Measurements from ENCODE around the gene LGR6.
"Not testable (repeated sequence)": the region's sequence is repeated elsewhere in the genome, so short reads cannot be mapped to it uniquely, and the experiment has no call there.

LGR6 gene

GRCh38 chr1:202223121-202223860, 29.7 kb downstream of the LGR6 start:
- DNase-seq = no peak

GRCh38 chr1:202224453-202224852, 30.9 kb downstream of the LGR6 start:
- no peak for DNase-seq

- DNase-seq = no peak
These were observed 31.5 kb downstream of the LGR6 start for GRCh38 chr1:202225131-202225530.

- DNase-seq = no peak
These were observed 33.6 kb downstream of the LGR6 start for GRCh38 chr1:202227053-202227672.

- no peak for DNase-seq
These were observed 34.4 kb downstream of the LGR6 start for GRCh38 chr1:202227997-202228401.

GRCh38 chr1:202228484-202229122, 35.0 kb downstream of the LGR6 start:
- DNase-seq = no peak

- DNase-seq = no peak
These were observed 35.8 kb downstream of the LGR6 start for GRCh38 chr1:202229376-202229775.

- no peak for DNase-seq
These were observed 36.7 kb downstream of the LGR6 start for GRCh38 chr1:202230061-202230938.

- no peak for DNase-seq
These were observed 37.5 kb downstream of the LGR6 start for GRCh38 chr1:202230939-202231645.

GRCh38 chr1:202233171-202233570, 39.6 kb downstream of the LGR6 start:
- no peak for DNase-seq

- DNase-seq = no peak
These were observed 40.2 kb downstream of the LGR6 start for GRCh38 chr1:202233804-202234203.

- no peak for DNase-seq
These were observed 40.9 kb downstream of the LGR6 start for GRCh38 chr1:202234331-202235002.

- no peak for DNase-seq
These were observed 41.5 kb downstream of the LGR6 start for GRCh38 chr1:202235003-202235660.

GRCh38 chr1:202235856-202236837, 42.5 kb downstream of the LGR6 start:
- DNase-seq = peak; percentile 45 to 66

GRCh38 chr1:202237052-202237451, 43.5 kb downstream of the LGR6 start:
- no peak for DNase-seq

GRCh38 chr1:202238914-202239313, 45.3 kb downstream of the LGR6 start:
- DNase-seq = no peak

- not testable (repeated sequence) for DNase-seq
These were observed 46.6 kb downstream of the LGR6 start for GRCh38 chr1:202240226-202240625.

- DNase-seq = no peak
These were observed 47.4 kb downstream of the LGR6 start for GRCh38 chr1:202240956-202241355.

GRCh38 chr1:202241376-202242079, 47.9 kb downstream of the LGR6 start:
- DNase-seq = no peak
